HepG2 (cell line): ENCODE data around the gene DNAJC15.

Source experiments
- ATM ChIP-seq: fragments of 450-650 bp; IDR thresholded peaks from 2 replicates; pipeline ENCODE4 v1.7.1; 2017; ENCODE audit warnings: mild to moderate bottlenecking, borderline replicate concordance
- CAMTA2 ChIP-seq: sonication (generic); formaldehyde crosslinking; IDR thresholded peaks from 2 replicates; pipeline ENCODE4 v1.4.0; 2020; ENCODE audit warnings: mild to moderate bottlenecking, missing genetic modification reagents, borderline replicate concordance
- CREB1 ChIP-seq, 2 experiments: fragments of 450-650 bp in 1 of 2; IDR thresholded peaks; 2 replicates each; pipeline ENCODE4 v1.6.1; 2016 to 2017; ENCODE audit warnings: control low read depth in 1 of 2, mild to moderate bottlenecking in 1 of 2, missing compliant biosample characterization in 1 of 2, missing genetic modification characterization in 1 of 2
- EZH2 ChIP-seq: conservative IDR thresholded peaks from 2 replicates; pipeline ENCODE4 v1.6.1; 2012; ENCODE audit warnings: mild to moderate bottlenecking, low read depth, low read length, moderate library complexity
- HOXA7 ChIP-seq: sonication (generic); formaldehyde crosslinking; IDR thresholded peaks from 2 replicates; pipeline ENCODE4 v1.8.1; 2022; ENCODE audit warnings: mild to moderate bottlenecking, missing genetic modification reagents, moderate library complexity
- RAD21 ChIP-seq: fragments of 450-650 bp; formaldehyde crosslinking; IDR thresholded peaks from 2 replicates; pipeline ENCODE4 v1.5.0; 2020; ENCODE audit warnings: mild to moderate bottlenecking
- TBP ChIP-seq: sonication (generic); formaldehyde crosslinking; IDR thresholded peaks from 2 replicates; pipeline ENCODE4 v1.5.0; 2020; ENCODE audit warnings: missing genetic modification reagents
- TMF1 ChIP-seq: sonication (generic); formaldehyde crosslinking; IDR thresholded peaks from 2 replicates; pipeline ENCODE4 v1.8.1; 2022; ENCODE audit warnings: low read depth, missing genetic modification reagents
- ZNF354B ChIP-seq: sonication (generic); formaldehyde crosslinking; IDR thresholded peaks from 2 replicates; pipeline ENCODE4 v1.8.0; 2022; ENCODE audit warnings: mild to moderate bottlenecking, missing genetic modification reagents
- ZNF639 ChIP-seq: conservative IDR thresholded peaks from 2 replicates; pipeline ENCODE4 v1.6.1; 2018; ENCODE audit warnings: missing genetic modification reagents
- ZNF674 ChIP-seq: sonication (generic); formaldehyde crosslinking; IDR thresholded peaks from 2 replicates; pipeline ENCODE4 v1.5.0; 2020; ENCODE audit warnings: low read depth, mild to moderate bottlenecking, missing genetic modification reagents
- ZNF709 ChIP-seq: sonication (generic); formaldehyde crosslinking; IDR thresholded peaks from 2 replicates; pipeline ENCODE4 v1.5.0; 2020; ENCODE audit warnings: mild to moderate bottlenecking, missing genetic modification reagents
- TF ChIP-seq, protein P1 (sequence below), 2 experiments: sonication (generic) in 1 of 2; formaldehyde crosslinking in 1 of 2; IDR thresholded peaks; 2 replicates each; pipeline versions ENCODE4 v1.5.1 to v1.6.1; 2011 to 2020; ENCODE audit warnings: borderline replicate concordance in 1 of 2, low read depth in 1 of 2, low read length in 1 of 2, mild to moderate bottlenecking in 1 of 2, missing genetic modification reagents in 1 of 2, moderate library complexity in 1 of 2

DNA sequence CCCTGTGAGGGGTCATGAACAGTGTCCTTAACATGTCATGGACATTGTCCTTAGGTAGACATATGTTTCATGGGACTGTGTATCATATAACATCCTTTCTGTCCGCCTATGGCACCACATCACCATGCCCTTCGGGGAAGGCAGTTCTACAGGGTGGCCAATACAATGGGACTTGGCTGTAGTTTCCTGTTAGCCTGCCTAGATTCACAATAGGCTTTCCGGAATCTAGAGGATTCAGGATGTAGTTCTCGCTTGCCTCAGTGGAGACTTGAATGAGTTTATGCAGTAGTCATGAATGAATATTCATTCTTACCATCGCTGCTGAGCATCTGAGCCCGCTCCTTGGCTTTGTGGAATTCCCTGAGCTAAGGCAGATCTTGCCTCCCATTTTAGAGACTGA is 100.5 kb downstream of the DNAJC15 start:
- TF ChIP-seq CREB1 (IDR thresholded peaks at IDR 0.05) (no peak), CREB1 (CRISPR knock-in tag; IDR thresholded peaks at IDR 0.05) (no peak), HOXA7 (CRISPR knock-in tag) (no peak), RAD21 (CRISPR knock-in tag) (no peak), EZH2 (no peak), CAMTA2 (CRISPR knock-in tag) (no peak), ZNF354B (CRISPR knock-in tag) (no peak), ZNF674 (no peak), ZNF639 (CRISPR knock-in tag) (no peak), TMF1 (CRISPR knock-in tag) (no peak), ATM (no peak), TBP (CRISPR knock-in tag) (no peak), ZNF709 (no peak)
- TF ChIP-seq, protein P1, sequence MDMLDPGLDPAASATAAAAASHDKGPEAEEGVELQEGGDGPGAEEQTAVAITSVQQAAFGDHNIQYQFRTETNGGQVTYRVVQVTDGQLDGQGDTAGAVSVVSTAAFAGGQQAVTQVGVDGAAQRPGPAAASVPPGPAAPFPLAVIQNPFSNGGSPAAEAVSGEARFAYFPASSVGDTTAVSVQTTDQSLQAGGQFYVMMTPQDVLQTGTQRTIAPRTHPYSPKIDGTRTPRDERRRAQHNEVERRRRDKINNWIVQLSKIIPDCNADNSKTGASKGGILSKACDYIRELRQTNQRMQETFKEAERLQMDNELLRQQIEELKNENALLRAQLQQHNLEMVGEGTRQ (IDR thresholded peaks at IDR 0.05; ENCODE audit: low read depth, low read length), result no peak
- TF ChIP-seq, protein P1 (CRISPR knock-in tag; IDR thresholded peaks at IDR 0.05; ENCODE audit: borderline replicate concordance), result no peak
